GM12874 (cell line): ENCODE data around the gene LANCL2.

Source experiments
- CTCF ChIP-seq: IDR thresholded peaks from 2 replicates; pipeline ENCODE4 v1.5.1; 2011; ENCODE audit warnings: low read depth, mild to moderate bottlenecking, control low read depth, low read length, moderate library complexity; ENCODE audit not compliant: insufficient read depth

Gene LANCL2

DNA sequence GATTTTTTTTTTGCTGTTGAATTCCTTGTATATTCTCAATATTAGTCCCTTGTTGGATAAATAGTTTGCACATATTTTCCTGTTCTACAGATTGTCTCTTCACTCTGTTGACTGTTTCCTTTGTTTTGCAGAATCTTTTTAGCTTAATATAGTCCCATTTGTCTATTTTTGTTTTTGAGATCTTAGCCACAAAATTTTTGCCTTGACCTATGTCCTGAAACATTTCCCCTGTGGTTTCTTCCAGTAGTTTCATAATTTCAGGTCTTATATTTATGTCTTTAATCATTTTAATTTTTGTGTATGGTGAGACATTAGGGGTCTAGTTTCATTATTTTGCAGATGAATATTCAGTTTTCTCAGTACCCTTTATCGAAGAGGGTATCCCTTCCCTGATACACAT lies 92.7 kb downstream of the LANCL2 start:
- no peak for TF ChIP-seq CTCF

GRCh38 chr7:55458351-55458750 lies 93.2 kb downstream of the LANCL2 start:
- TF ChIP-seq CTCF = no peak

DNA sequence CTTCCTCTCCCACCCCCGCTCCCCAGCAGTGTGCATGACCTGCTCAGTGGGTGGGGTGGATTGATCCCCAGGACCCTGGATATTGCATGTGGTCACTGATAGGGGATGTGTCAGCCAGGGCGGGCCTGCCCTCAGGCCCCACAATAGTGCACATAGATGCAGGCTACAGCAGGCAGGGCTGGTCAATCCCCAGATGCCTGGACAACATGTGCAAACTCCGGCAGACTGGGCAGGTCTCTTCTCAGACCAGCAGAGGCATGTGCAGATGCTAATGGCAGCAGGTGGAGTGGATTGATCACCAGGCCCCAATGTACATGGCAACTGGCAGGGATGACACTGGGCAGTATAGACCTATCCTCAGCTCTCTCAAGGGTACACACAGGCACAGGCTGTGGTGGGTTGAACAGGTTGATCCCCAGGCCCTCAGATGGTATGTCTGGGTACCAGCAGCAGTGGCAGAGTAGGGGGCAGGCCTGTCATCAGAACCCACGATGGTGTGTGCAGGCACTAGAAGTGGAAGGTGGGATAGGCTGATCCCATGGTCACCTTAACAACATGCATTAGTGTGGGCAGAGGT lies 98.6 kb downstream of the LANCL2 start:
- TF ChIP-seq CTCF = no peak

DNA sequence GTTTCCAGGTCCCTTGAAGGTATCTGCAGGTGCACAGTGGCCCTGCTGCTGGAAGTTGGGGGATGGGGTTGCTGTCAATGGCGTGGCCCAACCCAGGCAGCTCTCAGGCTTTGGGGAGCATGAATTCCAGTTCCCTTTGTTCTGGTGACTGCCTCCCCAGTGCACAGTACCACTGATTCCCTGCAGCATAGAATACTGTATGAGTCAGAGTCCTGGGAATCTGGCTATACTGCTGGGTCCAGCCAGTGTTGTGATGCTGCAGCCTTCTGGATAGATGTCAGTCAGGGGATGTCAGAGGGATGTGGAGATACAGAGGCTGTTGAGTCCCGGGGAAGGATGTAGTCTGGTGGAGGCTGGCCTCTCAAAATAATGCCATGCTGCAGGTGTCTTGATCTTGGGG lies 99.3 kb downstream of the LANCL2 start:
- TF ChIP-seq CTCF = no peak

- no peak for TF ChIP-seq CTCF
Measured at GRCh38 chr7:55465691-55466090, 100.6 kb downstream of the LANCL2 start.

GRCh38 chr7:55467047-55467593 lies 102.0 kb downstream of the LANCL2 start:
- no peak for TF ChIP-seq CTCF

DNA sequence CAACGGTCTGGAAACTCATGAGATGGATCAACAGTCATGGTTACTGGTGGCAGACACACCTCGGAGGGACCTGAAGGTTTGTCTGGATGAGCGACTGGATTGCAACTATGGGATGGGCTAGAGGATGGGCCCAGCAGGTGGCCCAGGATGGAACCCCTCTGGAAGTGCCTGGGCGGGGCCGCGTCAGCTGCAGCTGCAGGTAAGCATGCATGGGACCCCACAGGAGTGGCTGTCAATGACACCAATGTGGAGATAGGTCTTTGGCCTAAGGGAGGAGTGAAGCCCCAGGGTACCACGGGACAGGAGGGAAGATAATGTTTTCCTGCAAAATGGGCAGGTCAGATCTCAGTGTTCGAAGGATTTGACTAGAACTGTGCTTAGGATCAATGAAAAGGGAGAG lies 103.4 kb downstream of the LANCL2 start:
- TF ChIP-seq CTCF = no peak

DNA sequence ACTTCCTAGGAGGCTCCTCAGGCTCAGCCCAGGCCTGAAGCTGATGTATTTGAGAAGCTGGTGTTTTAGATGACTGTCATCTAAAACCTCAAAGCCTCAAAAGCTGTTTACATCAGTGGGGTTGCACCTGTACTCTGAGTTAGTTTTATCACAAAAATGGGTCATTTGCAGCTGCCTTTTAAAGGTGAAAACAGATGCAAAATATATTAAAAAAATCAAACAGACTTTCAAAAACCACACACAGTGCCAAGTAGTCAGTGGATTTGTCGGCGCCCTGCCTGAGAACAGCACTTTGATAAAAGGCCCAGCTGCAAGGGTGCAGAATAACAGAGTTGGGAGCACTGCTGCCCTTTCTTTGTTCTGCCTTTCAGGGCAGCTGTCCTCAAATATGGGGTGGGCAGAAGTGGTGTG lies 104.1 kb downstream of the LANCL2 start:
- TF ChIP-seq CTCF = no peak
